Endothelial cell of umbilical vein (primary cell): ENCODE data around the gene LOXHD1. TPM values are rescaled to one million over a fixed set of nuclear protein-coding genes. Genes with fewer than 3 reads are reported as not detected.

Experiments used
- BruUV-seq: library from RNA; stranded (reverse); fragments of 400-500 nt; replicated peaks from 2 replicates; lab custom pipeline; 2021; lab: Mats Ljungman, UMichigan
- CTCF ChIA-PET: fragments of 300-600, 350-600 bp; sonication (Branson Sonifier 250); formaldehyde crosslinking; loops from one replicate; lab custom pipeline; 2021; ENCODE audit warnings: antibody characterized with exemption, inconsistent platforms; lab: Charles Lee
- POLR2A ChIA-PET: fragments of 300-600, 350-600 bp; sonication (Branson Sonifier 250); formaldehyde crosslinking; loops from one replicate; lab custom pipeline; 2021; ENCODE audit warnings: antibody characterized with exemption, inconsistent platforms; lab: Charles Lee
- DNase-seq: peaks from one replicate; pipeline ENCODE4 v3.0.0-alpha.2; 2011; ENCODE audit warnings: low read depth, low spot score
- FAIRE-seq: peaks from 2 replicates; lab custom pipeline; 2011; peaks lifted over from hg19 to GRCh38; lab: Jason Lieb, UNC
- H2AFZ ChIP-seq: 2 replicates; pipeline ENCODE4 v1.6.0; 2012; ENCODE audit warnings: low read depth, low read length, control low read depth, inconsistent platforms
- H3K27ac ChIP-seq: 2 replicates; pipeline ENCODE4 v1.5.1; 2011; ENCODE audit warnings: low read depth, mild to moderate bottlenecking, control low read depth, low read length, moderate library complexity; ENCODE audit not compliant: insufficient read depth
- H3K27me3 ChIP-seq, 2 experiments: 2 replicates each; pipeline versions ENCODE4 v1.6.0 to v1.6.1; 2011; ENCODE audit warnings: low read length in 2 of 2, mixed read lengths in 1 of 2; ENCODE audit not compliant: control insufficient read depth in 2 of 2, insufficient read depth in 2 of 2
- H3K36me3 ChIP-seq, 2 experiments: 2 replicates in 1 of 2; 3 replicates in 1 of 2; pipeline ENCODE4 v1.5.1; 2011; ENCODE audit warnings: low read length in 2 of 2, mild to moderate bottlenecking in 1 of 2, moderate library complexity in 1 of 2; ENCODE audit not compliant: control insufficient read depth in 2 of 2, insufficient read depth in 2 of 2; ENCODE audit errors: extremely low read depth in 1 of 2
- H3K4me1 ChIP-seq: 3 replicates; pipeline ENCODE4 v1.5.1; 2011; ENCODE audit warnings: mild to moderate bottlenecking, low read length; ENCODE audit not compliant: control insufficient read depth, insufficient read depth; ENCODE audit errors: extremely low read depth
- H3K4me2 ChIP-seq: 2 replicates; pipeline ENCODE4 v1.6.1; 2011; ENCODE audit warnings: low read length, control low read depth, mixed read lengths; ENCODE audit not compliant: insufficient read depth
- H3K4me3 ChIP-seq, 3 experiments: fragments of 200-600 bp in 1 of 3; sonication (generic), shearing (Covaris generic) in 1 of 3; replicated peaks in 1 of 3; 2 replicates each; pipeline ENCODE4 v1.5.1; 2011 to 2016; ENCODE audit warnings: control low read depth in 3 of 3, low read length in 3 of 3, mild to moderate bottlenecking in 2 of 3, inconsistent platforms in 1 of 3, low read depth in 1 of 3, moderate library complexity in 1 of 3; ENCODE audit not compliant: insufficient read depth in 1 of 3
- H3K79me2 ChIP-seq: 2 replicates; pipeline ENCODE4 v1.6.0; 2012; ENCODE audit warnings: low read length, inconsistent platforms; ENCODE audit not compliant: control insufficient read depth, insufficient read depth
- H3K9ac ChIP-seq: replicated peaks from 2 replicates; pipeline ENCODE3; 2011; ENCODE audit warnings: low read length, control low read depth; ENCODE audit not compliant: insufficient read depth; ENCODE audit errors: extremely low read depth
- H3K9me1 ChIP-seq: replicated peaks from 3 replicates; pipeline ENCODE4 v1.6.0; 2011; ENCODE audit warnings: mild to moderate bottlenecking, low read length; ENCODE audit not compliant: control insufficient read depth, insufficient read depth; ENCODE audit errors: extremely low read depth
- H3K9me3 ChIP-seq: replicated peaks from 2 replicates; pipeline ENCODE4 v1.5.1; 2012; ENCODE audit warnings: low read length, inconsistent platforms; ENCODE audit not compliant: control insufficient read depth, insufficient read depth
- H4K20me1 ChIP-seq: replicated peaks from 2 replicates; pipeline ENCODE3; 2011; ENCODE audit warnings: mild to moderate bottlenecking, low read length; ENCODE audit not compliant: control insufficient read depth, insufficient read depth; ENCODE audit errors: extremely low read depth
- CTCF ChIP-seq, 2 donors: IDR thresholded peaks; 1 replicate in 1 of 2; 2 replicates in 1 of 2; pipeline ENCODE4 v1.5.1; 2011; ENCODE audit warnings: low read length in 2 of 2, mild to moderate bottlenecking in 2 of 2, moderate library complexity in 2 of 2, control low read depth in 1 of 2, inconsistent platforms in 1 of 2, low read depth in 1 of 2; ENCODE audit not compliant: insufficient read depth in 1 of 2; ENCODE audit errors: extremely low read depth in 1 of 2
- EZH2 ChIP-seq: IDR thresholded peaks from 2 replicates; pipeline ENCODE4 v1.6.1; 2012; ENCODE audit warnings: borderline replicate concordance, low read depth, mild to moderate bottlenecking, moderate library complexity, low read length, inconsistent platforms; ENCODE audit not compliant: severe bottlenecking
- FOS ChIP-seq: IDR thresholded peaks from 2 replicates; pipeline ENCODE4 v1.6.1; 2011; ENCODE audit warnings: mild to moderate bottlenecking, low read length, moderate library complexity, borderline replicate concordance; ENCODE audit not compliant: insufficient read depth
- GATA2 ChIP-seq: IDR thresholded peaks from 2 replicates; pipeline ENCODE4 v1.7.0; 2011; ENCODE audit warnings: low read depth, mild to moderate bottlenecking, moderate library complexity, mixed read lengths, low read length; ENCODE audit not compliant: insufficient read length, insufficient read depth
- JUN ChIP-seq: IDR thresholded peaks from 2 replicates; pipeline ENCODE4 v1.6.1; 2011; ENCODE audit warnings: borderline replicate concordance, low read depth; ENCODE audit not compliant: insufficient read length, insufficient read depth
- MYC ChIP-seq: IDR thresholded peaks from one replicate; pipeline ENCODE4 v1.6.1; 2011; ENCODE audit warnings: mild to moderate bottlenecking, low read depth, low read length
- POLR2A ChIP-seq: IDR thresholded peaks from 2 replicates; pipeline ENCODE4 v1.6.1; 2012; ENCODE audit warnings: low read depth, mild to moderate bottlenecking, control low read depth, low read length
- POLR2AphosphoS5 ChIP-seq: IDR thresholded peaks from 2 replicates; pipeline ENCODE4 v1.6.1; 2012; ENCODE audit warnings: low read depth, mild to moderate bottlenecking, control low read depth, low read length, moderate library complexity; ENCODE audit not compliant: insufficient read depth
- dilution Hi-C: fragments of 300-500 bp; cut with MboI; formaldehyde crosslinking; loops from one replicate; pipeline ENCODE4 v1.15.0; 2019; ENCODE audit warnings: low sequenced_read_pairs; ENCODE audit not compliant: extremely low pct_ligation_motif_present
- intact Hi-C: fragments of 100-400 bp; cut with micrococcal nuclease; formaldehyde crosslinking; loops from one replicate; pipeline ENCODE4 v1.10.0; 2022
- polyA plus RNA-seq, 4 experiments: library from polyadenylated mRNA; depleted of rRNA in 3 of 4; stranded (reverse) in 3 of 4; unstranded in 1 of 4; fragments of >200 nt; gene quantifications; 2 replicates each; pipeline versions ENCODE4 v1.2.1 to v1.2.3, GENCODE V29; 2011 to 2012; ENCODE audit warnings: missing spikeins in 1 of 4
- total RNA-seq: library from RNA; stranded (reverse); gene quantifications from 2 replicates; pipeline ENCODE4 v1.2.3, GENCODE V29; 2021
- TF ChIP-seq, protein P1 (sequence below): IDR thresholded peaks from 2 replicates; pipeline ENCODE4 v1.6.1; 2011; ENCODE audit not compliant: insufficient read depth, insufficient read length

LOXHD1 gene
- total and polyA plus RNA-seq, 2 donors (not counting 3 experiments of a cell fraction or from before 2014, with no cell fraction given), result not detected

- Histone ChIP-seq H3K9me1 (no peaks in the 10 kb centered on the region), H3K4me3 (no peak overlapping the region), H3K9me3 (no peaks in the 10 kb centered on the region), H3K79me2 (no peaks in the 10 kb centered on the region), H4K20me1 (no peaks in the 10 kb centered on the region), H3K36me3 (no peaks in the 10 kb centered on the region), H3K9ac (no peak overlapping the region), H3K4me1 (no peaks in the 10 kb centered on the region), H3K4me2 (no peak overlapping the region), H2AFZ (no peak overlapping the region), H3K27ac (no peak overlapping the region), H3K27me3 (no peaks in the 10 kb centered on the region)
- POLR2A ChIA-PET, result no interaction called here
- no peak for TF ChIP-seq JUN
- TF ChIP-seq, protein P1, sequence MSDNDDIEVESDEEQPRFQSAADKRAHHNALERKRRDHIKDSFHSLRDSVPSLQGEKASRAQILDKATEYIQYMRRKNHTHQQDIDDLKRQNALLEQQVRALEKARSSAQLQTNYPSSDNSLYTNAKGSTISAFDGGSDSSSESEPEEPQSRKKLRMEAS, result no peak
- TF ChIP-seq FOS, result no peak
- no peak for TF ChIP-seq GATA2
- no peak for TF ChIP-seq POLR2AphosphoS5
- no peak for TF ChIP-seq MYC
- TF ChIP-seq POLR2A, result no peak
- no peak for TF ChIP-seq EZH2
- no peak for TF ChIP-seq CTCF (IDR thresholded peaks at IDR 0.05; ENCODE audit: extremely low read depth in 1 of 2, insufficient read depth in 1 of 2, low read depth in 1 of 2, low read length in 2 of 2)
- CTCF ChIA-PET, result no interaction called here
- DNase-seq, result no peak
- no TSS peak for BruUV-seq
- FAIRE-seq, result no peak
- dilution Hi-C loops (no loop called here), intact Hi-C loops (no loop called here)
Measured at GRCh38 chr18:46581648-46582047, 75.4 kb downstream of the LOXHD1 start.
